ENCODE results near the gene SLC29A4. TPM values are rescaled to one million over a fixed set of nuclear protein-coding genes. Genes with fewer than 3 reads are reported as not detected.
"Not testable (repeated sequence)": the region's sequence is repeated elsewhere in the genome, so short reads cannot be mapped to it uniquely, and the experiment has no call there.

Gene SLC29A4
- total RNA-seq, 3 donors from 2014 or later, result 0.18 to 0.34 (median 0.24) TPM

DNA sequence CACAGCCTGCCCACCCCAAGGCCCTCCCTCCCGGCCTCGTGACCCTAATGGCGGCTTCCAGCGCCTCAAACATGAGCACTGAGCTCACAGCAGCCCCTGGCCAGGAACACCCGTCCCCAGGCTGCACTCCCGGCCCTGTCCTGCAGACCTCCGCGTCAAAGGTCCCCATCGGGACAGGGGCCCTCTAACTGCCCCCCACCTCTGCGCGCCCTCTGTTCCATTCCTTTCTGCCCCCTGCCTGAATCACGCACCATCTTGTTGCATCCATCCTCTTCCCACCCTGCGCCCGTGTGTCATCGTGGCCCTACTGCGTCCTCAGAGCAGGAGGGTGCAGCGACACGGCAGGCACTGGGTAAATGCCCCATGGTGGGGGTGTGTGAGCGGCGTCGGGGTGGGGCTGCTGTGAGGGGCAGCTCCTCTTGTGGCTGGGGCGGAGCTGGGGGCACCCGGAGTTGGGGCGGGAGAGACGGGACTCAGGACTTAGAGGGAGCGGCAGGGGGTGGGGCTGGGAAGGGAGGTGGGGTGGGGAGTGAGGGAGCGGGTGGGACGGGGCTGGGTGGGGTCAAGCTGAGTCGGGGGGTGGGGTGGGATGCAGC lies 13.4 kb downstream of the SLC29A4 start:
- Mint-ChIP-seq H3K4me3 (peak overlapping the region; percentile 42), H3K27me3 (ENCODE audit: low read depth) (peaks cover 10% of the 10 kb centered on the region), H3K9me3 (peaks cover 11% of the 10 kb centered on the region), H3K4me1 (ENCODE audit: low read depth) (peaks cover 12% of the 10 kb centered on the region), H3K36me3 (ENCODE audit: insufficient read depth) (no peaks in the 10 kb centered on the region)
- ATAC-seq, result peak; percentile 12 to 25
- DNase-seq, result no peak

- H3K36me3 Mint-ChIP-seq (ENCODE audit: insufficient read depth), result no peaks in the 10 kb centered on the region
- H3K4me1 Mint-ChIP-seq (ENCODE audit: low read depth), result peaks cover 12% of the 10 kb centered on the region
- ATAC-seq (peak; percentile 86 to 87), DNase-seq (peak; percentile 53)
- peak overlapping the region; percentile 72 for H3K4me3 Mint-ChIP-seq
- peaks cover 10% of the 10 kb centered on the region for H3K27me3 Mint-ChIP-seq (ENCODE audit: low read depth)
- peaks cover 11% of the 10 kb centered on the region for H3K9me3 Mint-ChIP-seq
Observed at GRCh38 chr7:5296611-5297226, 14.0 kb downstream of the SLC29A4 start.

DNA sequence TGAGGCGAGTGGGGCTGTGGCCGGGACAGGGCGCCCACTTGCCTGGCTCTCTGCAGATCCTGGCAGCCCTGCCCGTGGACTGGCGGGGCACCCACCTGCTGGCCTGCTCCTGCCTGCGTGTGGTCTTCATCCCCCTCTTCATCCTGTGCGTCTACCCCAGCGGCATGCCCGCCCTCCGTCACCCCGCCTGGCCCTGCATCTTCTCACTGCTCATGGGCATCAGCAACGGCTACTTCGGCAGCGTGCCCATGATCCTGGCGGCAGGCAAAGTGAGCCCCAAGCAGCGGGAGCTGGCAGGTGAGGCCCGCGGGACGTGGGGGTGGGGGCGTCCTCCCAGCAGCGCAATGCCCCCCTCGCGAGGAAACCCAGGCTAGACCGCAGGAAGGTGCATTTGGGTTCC lies 17.6 kb downstream of the SLC29A4 start:
- Mint-ChIP-seq H3K27me3 (ENCODE audit: low read depth) (peaks cover 10% of the 10 kb centered on the region), H3K4me3 (no peak overlapping the region), H3K9me3 (no peaks in the 10 kb centered on the region), H3K36me3 (ENCODE audit: insufficient read depth) (no peaks in the 10 kb centered on the region), H3K4me1 (ENCODE audit: low read depth) (peaks cover 12% of the 10 kb centered on the region)
- ATAC-seq (no peak), DNase-seq (no peak)

GRCh38 chr7:5302577-5302976 lies 19.8 kb downstream of the SLC29A4 start:
- Mint-ChIP-seq H3K36me3 (ENCODE audit: insufficient read depth) (no peaks in the 10 kb centered on the region), H3K9me3 (no peaks in the 10 kb centered on the region), H3K4me1 (ENCODE audit: low read depth) (peaks cover 4% of the 10 kb centered on the region), H3K27me3 (ENCODE audit: low read depth) (peaks cover 5% of the 10 kb centered on the region), H3K4me3 (no peak overlapping the region)
- DNase-seq (no peak), ATAC-seq (no peak)

DNA sequence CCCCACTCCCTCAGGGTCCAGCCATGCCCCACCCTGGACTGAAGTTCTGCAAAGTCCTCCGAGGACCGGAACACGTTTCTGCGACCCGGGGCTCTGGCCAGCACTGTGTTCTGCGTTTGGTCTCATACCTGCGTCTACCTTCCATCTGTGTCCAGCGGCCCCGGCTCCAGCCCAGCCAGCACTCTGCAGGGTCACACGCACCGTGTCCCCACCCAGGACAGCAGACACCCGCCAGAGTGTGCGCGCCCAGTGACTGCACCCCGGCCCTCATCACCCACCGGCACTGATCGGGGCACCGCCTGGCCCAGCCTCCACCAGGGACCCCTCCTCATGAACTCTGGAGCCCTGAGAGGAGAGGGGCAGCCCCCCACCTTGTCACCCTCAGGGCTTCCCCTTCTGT lies 20.3 kb downstream of the SLC29A4 start:
- DNase-seq, result no peak
- H3K36me3 Mint-ChIP-seq (ENCODE audit: insufficient read depth), result no peaks in the 10 kb centered on the region
- peaks cover 4% of the 10 kb centered on the region for H3K27me3 Mint-ChIP-seq (ENCODE audit: low read depth)
- peaks cover 4% of the 10 kb centered on the region for H3K4me1 Mint-ChIP-seq (ENCODE audit: low read depth)
- no peak for ATAC-seq
- H3K4me3 Mint-ChIP-seq, result no peak overlapping the region
- H3K9me3 Mint-ChIP-seq, result no peaks in the 10 kb centered on the region

DNA sequence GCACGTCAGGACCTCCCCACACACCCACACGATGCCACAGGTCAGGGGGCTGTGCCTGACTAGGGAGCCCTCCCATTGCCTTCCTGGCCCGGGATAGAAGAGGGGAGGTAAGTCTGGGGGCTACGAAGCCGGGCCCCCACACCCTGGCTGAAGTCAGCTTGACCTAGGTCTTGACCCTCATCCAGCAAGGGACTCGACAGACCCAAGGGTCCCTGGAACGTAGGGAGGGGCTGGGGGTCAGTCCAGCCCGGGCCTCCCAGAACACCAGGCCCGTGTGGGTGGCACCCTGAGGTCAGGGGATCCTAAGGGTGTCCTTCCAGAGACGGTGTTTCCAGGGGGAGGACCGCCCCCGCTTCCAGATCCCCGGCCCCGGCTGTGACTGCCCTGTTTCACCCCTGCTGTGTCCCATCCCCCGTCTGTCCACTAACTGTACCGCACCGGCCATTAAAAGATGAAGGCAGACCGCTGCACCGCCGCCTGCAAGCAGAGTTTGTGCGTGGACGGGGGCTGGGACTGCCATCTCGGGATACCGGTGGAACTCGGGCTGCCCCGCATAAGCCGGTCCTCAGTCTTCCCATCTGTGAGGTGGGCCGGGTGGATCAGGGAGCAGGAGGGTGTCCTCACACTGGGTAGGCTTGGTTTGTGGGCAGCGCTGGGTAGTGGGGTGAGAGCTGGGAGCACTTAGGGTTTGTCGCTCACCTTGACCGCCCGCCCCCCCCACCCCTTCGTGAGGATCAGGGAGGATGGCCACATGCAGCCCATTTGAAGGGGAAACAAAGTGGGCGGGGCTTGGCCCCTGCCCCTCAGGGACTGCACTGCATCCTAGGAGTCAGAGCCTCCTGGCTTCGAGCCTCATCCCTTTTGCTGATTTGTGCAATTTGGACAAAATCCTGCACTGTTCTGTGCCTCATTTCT lies 21.1 kb downstream of the SLC29A4 start:
- no peaks in the 10 kb centered on the region for H3K27me3 Mint-ChIP-seq (ENCODE audit: low read depth)
- H3K36me3 Mint-ChIP-seq (ENCODE audit: insufficient read depth), result peaks cover 4% of the 10 kb centered on the region
- ATAC-seq, result no peak
- H3K9me3 Mint-ChIP-seq, result no peaks in the 10 kb centered on the region
- no peak for DNase-seq
- no peak overlapping the region for H3K4me3 Mint-ChIP-seq
- H3K4me1 Mint-ChIP-seq (ENCODE audit: low read depth), result no peaks in the 10 kb centered on the region

GRCh38 chr7:5305050-5305449 lies 22.3 kb downstream of the SLC29A4 start:
- H3K9me3 Mint-ChIP-seq; ATAC-seq; DNase-seq; H3K4me3 Mint-ChIP-seq; H3K27me3 Mint-ChIP-seq (ENCODE audit: low read depth); H3K36me3 Mint-ChIP-seq (ENCODE audit: insufficient read depth); H3K4me1 Mint-ChIP-seq (ENCODE audit: low read depth): not testable (repeated sequence)

DNA sequence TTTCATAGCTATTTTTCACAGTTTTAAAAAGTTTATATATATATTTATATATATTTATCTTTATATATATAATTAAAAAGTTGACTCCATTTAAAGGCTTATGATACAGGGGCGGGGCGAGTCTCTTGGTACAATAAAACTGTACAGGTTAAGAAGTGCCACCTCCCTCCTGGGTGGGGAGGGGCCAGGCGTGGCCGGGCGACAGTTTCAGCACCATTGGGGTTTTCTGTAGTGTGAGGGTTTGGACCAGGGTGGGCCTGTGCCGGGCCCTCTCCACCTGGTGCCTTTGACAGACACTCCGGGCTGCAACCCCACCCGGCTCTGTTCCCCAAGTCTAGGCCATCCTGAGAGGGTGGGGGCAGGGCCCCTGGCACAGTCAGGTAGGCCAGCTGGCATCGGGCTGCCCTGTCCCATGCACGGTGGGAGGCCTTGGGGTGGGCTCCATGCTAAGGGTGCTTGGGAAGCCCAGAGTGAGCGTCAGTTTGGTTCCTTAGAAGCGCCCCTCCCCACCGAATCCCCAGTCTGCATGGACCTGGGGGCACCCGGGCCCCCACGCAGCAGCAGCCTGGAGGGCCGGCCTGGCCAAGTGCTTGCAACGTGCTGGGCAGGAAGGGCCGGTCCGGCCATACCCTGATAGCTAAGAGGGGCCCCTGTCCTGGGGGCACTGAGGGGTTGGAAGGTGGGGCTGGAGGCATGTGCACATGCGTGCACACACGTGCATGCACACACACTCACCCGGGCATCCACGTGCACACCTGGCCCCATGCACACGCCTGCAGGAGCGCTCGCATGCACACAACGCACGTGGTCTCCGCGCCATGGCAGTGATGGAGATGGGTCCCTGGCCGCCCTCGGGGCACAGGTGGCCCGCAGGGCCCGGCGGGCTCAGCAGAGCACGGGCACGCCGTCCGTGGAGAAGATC lies 24.7 kb downstream of the SLC29A4 start:
- peaks cover 12% of the 10 kb centered on the region for H3K36me3 Mint-ChIP-seq (ENCODE audit: insufficient read depth)
- not testable (repeated sequence) for H3K4me1 Mint-ChIP-seq (ENCODE audit: low read depth); H3K9me3 Mint-ChIP-seq; DNase-seq; ATAC-seq; H3K27me3 Mint-ChIP-seq (ENCODE audit: low read depth); H3K4me3 Mint-ChIP-seq

- no peak for ATAC-seq
- no peak for DNase-seq
- Mint-ChIP-seq H3K4me1 (ENCODE audit: low read depth) (no peaks in the 10 kb centered on the region), H3K27me3 (ENCODE audit: low read depth) (no peaks in the 10 kb centered on the region), H3K4me3 (no peak overlapping the region), H3K9me3 (no peaks in the 10 kb centered on the region), H3K36me3 (ENCODE audit: insufficient read depth) (peaks cover 12% of the 10 kb centered on the region)
Observed at GRCh38 chr7:5309146-5309545, 26.4 kb downstream of the SLC29A4 start.

DNA sequence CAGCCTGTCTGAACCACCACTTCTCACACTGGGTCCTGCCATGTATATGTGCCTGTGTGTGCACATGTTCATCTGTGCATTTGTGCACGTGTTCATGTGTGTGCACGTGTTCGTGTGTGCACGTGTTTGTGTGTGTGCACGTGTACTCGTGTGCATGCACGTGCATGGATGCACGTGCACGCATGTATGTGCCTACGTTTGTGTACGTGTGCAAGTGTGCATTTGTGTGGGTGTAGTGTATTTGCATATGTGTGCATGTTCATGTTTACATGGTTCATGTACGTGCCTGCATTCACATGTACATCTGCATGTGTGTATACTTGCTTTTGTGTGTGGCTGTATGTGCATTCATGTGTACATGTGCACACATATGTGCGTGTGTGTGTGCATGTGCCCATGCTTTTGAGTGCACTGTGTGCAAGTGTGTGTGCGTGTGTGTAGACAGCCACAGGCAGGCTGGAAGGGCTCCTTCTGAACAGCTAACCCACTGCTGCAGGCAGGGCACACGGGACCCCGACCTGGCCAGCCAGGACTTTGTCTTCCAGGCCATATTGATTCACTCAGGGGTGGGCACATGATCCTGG lies 28.2 kb downstream of the SLC29A4 start:
- peaks cover 18% of the 10 kb centered on the region for H3K36me3 Mint-ChIP-seq (ENCODE audit: insufficient read depth)
- H3K4me1 Mint-ChIP-seq (ENCODE audit: low read depth), result no peaks in the 10 kb centered on the region
- no peak overlapping the region for H3K4me3 Mint-ChIP-seq
- ATAC-seq (no peak), DNase-seq (no peak)
- no peaks in the 10 kb centered on the region for H3K27me3 Mint-ChIP-seq (ENCODE audit: low read depth)
- no peaks in the 10 kb centered on the region for H3K9me3 Mint-ChIP-seq

DNA sequence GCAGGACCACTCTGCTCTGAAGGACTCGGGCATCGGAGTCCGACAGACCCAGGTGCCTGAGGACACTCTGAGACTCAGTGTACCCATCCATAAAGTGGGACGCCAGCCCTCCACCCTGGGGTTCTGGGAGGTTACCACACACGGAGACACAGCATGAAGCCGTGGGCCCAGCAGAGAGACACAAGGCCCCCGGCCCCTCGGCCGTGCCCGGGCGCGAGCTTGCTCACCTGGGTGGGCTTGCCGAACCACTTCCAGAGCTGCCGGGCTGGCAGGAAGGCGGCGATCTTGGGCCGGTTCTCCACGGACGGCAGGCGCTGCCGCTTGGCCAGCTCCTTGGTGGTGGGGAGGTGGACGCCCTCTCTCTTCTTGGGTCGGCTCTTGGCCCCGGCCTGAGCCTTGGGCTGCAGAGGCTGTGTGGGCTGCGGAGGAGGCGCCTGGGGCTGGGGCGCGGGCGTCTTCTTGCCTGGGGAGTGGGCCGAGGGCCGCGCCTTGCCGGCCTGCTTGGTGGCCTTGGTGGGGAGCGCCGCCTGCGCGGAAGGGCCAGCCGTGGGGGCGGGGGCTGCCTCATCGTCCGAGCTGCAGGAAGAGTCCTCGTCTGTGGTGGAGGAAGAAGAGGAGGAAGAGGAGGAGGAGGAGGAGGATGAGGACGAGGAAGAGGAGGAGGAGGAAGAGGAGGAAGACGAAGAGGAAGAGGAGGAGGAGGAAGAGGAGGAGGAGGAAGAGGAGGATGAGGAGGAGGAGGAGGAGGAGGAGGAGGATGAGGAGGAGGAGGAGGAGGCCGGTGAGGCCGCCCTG lies 29.7 kb downstream of the SLC29A4 start:
- H3K36me3 Mint-ChIP-seq (ENCODE audit: insufficient read depth), result peaks cover 21% of the 10 kb centered on the region
- not testable (repeated sequence) for H3K4me1 Mint-ChIP-seq (ENCODE audit: low read depth); DNase-seq; H3K9me3 Mint-ChIP-seq; H3K4me3 Mint-ChIP-seq; ATAC-seq; H3K27me3 Mint-ChIP-seq (ENCODE audit: low read depth)

DNA sequence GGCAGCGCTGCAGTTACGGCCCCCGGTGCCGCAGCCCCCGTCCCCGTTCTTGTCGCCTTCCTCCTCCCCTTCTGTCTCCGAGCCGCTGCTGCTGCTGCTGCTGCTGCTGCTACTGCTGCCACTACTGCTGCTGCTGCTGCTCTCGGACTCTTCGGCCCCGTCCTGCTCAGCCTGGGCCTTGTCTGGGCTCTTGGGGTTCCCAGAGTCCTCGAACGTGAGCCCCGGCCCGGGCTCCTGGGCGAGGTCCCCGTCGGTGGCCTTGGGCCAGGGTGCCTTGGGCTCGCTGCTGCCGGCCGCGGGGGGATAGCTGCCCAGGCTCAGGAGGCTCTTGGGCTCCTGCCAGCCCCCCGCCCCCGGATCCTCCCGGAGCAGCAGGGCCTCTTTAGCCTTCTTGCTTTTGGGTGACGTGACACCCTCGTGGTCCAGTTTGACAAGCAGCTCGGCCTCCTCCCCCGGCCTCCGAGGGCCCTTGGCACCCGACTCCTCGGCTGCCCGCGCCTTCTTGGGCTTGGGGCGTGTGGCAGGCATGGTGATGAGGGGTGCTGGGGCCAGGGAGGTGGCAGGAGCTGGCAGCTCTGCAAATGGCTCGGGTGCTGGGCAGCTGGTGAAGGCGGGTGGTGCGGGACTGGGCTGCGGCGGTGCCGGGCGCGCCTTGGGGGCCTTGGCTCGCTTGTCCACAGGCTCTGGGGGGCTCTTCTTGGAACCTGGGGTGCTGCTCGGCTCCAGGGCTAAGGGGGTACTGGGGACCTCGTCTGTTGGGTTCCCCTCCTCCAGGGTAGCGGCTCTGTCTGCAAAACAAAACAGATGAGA lies 30.5 kb downstream of the SLC29A4 start:
- peaks cover 23% of the 10 kb centered on the region for H3K36me3 Mint-ChIP-seq (ENCODE audit: insufficient read depth)
- H3K4me3 Mint-ChIP-seq; H3K9me3 Mint-ChIP-seq; H3K27me3 Mint-ChIP-seq (ENCODE audit: low read depth); DNase-seq; H3K4me1 Mint-ChIP-seq (ENCODE audit: low read depth); ATAC-seq: not testable (repeated sequence)

Measured in activated T-cell treated with anti-CD3 and anti-CD28 coated beads, Interleukin-2, amount 50 U/mL, for 4 hours (primary cell).